Measurements from ENCODE around the gene TRAPPC12. TPM values are rescaled to one million over a fixed set of nuclear protein-coding genes. Genes with fewer than 3 reads are reported as not detected.

TRAPPC12 gene
- total and polyA plus RNA-seq, 12 donors, result 71.9 to 256 (median 89.6) TPM

DNA sequence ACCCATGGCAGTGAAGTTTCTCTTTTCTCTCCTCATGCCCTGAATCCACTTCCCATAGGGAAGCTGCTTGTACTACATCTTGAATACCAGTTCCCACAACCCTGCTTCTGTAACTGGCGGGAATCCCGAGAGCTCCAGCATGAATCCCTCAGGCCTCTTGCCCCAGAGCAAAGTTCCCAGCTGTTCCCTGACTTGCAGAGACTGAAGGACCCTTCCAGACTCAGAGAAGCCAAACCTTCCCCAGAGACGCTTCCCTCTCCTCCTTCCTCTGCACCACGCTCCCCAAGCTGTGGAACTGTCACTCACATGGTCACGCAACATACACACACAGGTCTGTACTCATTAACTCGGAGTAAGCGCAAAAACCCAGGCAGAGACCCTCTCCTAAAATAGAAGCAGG is 26.4 kb downstream of the TRAPPC12 start:
- Histone ChIP-seq H3K4me3 (no peak overlapping the region), H3K4me1 (peaks cover 0 to 46% (median 15%) of the 10 kb centered on the region in 9 donors), H3K27ac (peak overlapping the region in 8 of 10 donors; percentile 11 to 64 (median 35)), H3K27me3 (no peaks in the 10 kb centered on the region), H3K9me3 (no peaks in the 10 kb centered on the region), H3K36me3 (peaks cover 0 to 83% (median 15%) of the 10 kb centered on the region in 9 donors)
- no peak for TF ChIP-seq CTCF (IDR thresholded peaks at IDR 0.05)
- ATAC-seq, result peak; percentile 59 to 87 (median 72)
- 65 to 69% methylated on average over 7 of the region's 7 CpGs for WGBS, 2 donors
- peak; percentile 36 to 60 for DNase-seq
- intact Hi-C loops (cut with DNase I), result loop anchor here in 1 of 10 donors (2.0 kb wide), 1 partner anchor 25 kb away; no protein-coding TSS in a partner anchor

GRCh38 chr2:3406501-3406900 is 27.0 kb downstream of the TRAPPC12 start:
- Histone ChIP-seq H3K4me3 (no peak overlapping the region), H3K27ac (peak overlapping the region in 7 of 10 donors; percentile 11 to 64 (median 30)), H3K9me3 (no peaks in the 10 kb centered on the region), H3K36me3 (peaks cover 0 to 80% (median 14%) of the 10 kb centered on the region in 9 donors), H3K4me1 (peaks cover 0 to 45% (median 15%) of the 10 kb centered on the region in 9 donors), H3K27me3 (no peaks in the 10 kb centered on the region)
- no peak for TF ChIP-seq CTCF (IDR thresholded peaks at IDR 0.05)
- intact Hi-C loops (cut with DNase I), result loop anchor here in 1 of 10 donors (2.0 kb wide), 1 partner anchor 26 kb away; no protein-coding TSS in a partner anchor
- 50 to 58% methylated on average over 3 of the region's 3 CpGs for WGBS, 2 donors
- peak in 5 of 8 donors; percentile 57 to 74 (median 66) for ATAC-seq
- peak; percentile 44 to 67 for DNase-seq

DNA sequence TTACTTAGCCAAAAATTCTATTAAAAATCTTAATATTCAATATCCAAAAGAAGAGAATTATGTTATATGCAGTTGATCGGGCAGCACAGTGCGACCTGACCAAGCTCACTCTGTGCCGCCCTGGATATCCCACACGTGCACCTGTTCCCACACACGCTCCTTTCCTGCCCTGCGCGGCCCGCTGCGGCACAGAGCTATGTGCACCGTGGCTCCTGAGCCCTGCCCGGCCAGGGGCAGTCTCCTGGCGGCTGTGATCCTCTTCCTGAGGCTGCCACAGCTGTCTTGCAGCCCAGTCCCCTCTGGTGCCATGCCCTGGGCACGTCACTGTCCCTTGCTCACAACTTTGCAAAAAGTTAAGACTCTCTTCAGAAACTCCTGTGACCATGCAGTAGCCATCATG is 29.3 kb downstream of the TRAPPC12 start:
- no peak overlapping the region for H3K4me3 ChIP-seq
- intact Hi-C loops (cut with DNase I), result no loop called here
- H3K36me3 ChIP-seq, result peaks cover 0 to 58% (median 0%) of the 10 kb centered on the region in 9 donors
- peaks cover 0 to 42% (median 15%) of the 10 kb centered on the region in 9 donors for H3K4me1 ChIP-seq
- H3K27me3 ChIP-seq, result no peaks in the 10 kb centered on the region
- DNase-seq (no peak), ATAC-seq (no peak)
- no peak overlapping the region for H3K27ac ChIP-seq
- 97 to 98% methylated on average over 13 of the region's 13 CpGs for WGBS, 2 donors
- no peak for TF ChIP-seq CTCF (IDR thresholded peaks at IDR 0.05)
- H3K9me3 ChIP-seq, result no peaks in the 10 kb centered on the region

DNA sequence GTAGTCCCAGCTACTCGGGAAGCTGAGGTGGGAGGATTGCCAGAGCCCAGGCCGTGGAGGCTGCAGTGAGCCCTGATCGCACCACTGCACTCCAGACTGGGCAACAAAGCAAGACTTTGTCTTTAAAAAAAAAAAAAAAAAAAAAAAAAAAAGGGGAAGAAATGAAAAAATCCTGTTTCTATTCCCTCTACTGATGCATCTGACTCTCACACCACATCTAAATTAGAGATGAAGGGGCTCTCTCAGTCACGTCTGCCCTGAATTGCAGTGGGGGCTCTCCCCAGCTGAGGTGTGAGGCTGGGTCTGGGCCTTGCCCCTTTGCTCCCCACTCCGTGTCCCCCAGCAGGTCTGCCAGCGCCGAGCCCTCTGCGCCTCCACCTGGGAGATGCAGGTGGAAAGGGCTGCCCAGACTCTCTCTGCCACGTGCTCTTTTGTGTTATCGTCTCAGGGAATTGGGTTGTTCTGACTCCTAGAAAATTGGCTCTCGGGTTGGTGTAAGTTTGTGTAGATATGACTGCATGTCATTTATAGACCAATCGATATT is 30.2 kb downstream of the TRAPPC12 start:
- no peak for TF ChIP-seq CTCF (IDR thresholded peaks at IDR 0.05)
- intact Hi-C loops (cut with DNase I), result no loop called here
- WGBS, 2 donors, result 95% methylated on average over 12 of the region's 12 CpGs

More for the DNA sequence above, 30.2 kb downstream of the TRAPPC12 start:
- Histone ChIP-seq H3K27me3 (no peaks in the 10 kb centered on the region), H3K4me1 (peaks cover 0 to 33% (median 15%) of the 10 kb centered on the region in 9 donors), H3K36me3 (peaks cover 0 to 58% (median 3%) of the 10 kb centered on the region in 9 donors), H3K27ac (no peak overlapping the region), H3K4me3 (no peak overlapping the region), H3K9me3 (no peaks in the 10 kb centered on the region)
- peak in 1 of 8 donors; percentile 30 for ATAC-seq
- DNase-seq, result no peak

All from heart right ventricle (tissue), 16 donors.